Measurements from ENCODE around the gene DCHS2.

Gene DCHS2

DNA sequence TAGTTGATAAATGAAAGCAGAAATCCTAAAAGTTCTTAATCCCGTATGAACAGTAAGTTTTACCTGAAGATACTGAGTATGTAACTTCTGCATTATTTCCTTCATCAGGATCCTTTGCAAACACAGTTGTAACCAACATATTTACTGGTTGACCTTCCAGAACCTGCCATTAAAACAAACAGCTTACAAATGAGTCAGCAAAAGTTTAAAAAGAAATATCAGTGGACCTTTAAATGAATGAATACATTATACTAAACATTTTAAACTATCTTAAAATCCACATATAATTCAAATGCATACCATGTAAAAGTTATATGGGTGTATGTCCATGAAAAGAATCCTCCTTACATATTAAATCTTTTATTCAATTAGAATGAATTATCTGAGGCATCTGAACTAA lies 163.6 kb downstream of the DCHS2 start:
- CTCF ChIA-PET, result no interaction called here
- TF ChIP-seq, protein P1, sequence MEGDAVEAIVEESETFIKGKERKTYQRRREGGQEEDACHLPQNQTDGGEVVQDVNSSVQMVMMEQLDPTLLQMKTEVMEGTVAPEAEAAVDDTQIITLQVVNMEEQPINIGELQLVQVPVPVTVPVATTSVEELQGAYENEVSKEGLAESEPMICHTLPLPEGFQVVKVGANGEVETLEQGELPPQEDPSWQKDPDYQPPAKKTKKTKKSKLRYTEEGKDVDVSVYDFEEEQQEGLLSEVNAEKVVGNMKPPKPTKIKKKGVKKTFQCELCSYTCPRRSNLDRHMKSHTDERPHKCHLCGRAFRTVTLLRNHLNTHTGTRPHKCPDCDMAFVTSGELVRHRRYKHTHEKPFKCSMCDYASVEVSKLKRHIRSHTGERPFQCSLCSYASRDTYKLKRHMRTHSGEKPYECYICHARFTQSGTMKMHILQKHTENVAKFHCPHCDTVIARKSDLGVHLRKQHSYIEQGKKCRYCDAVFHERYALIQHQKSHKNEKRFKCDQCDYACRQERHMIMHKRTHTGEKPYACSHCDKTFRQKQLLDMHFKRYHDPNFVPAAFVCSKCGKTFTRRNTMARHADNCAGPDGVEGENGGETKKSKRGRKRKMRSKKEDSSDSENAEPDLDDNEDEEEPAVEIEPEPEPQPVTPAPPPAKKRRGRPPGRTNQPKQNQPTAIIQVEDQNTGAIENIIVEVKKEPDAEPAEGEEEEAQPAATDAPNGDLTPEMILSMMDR (IDR thresholded peaks at IDR 0.05; ENCODE audit: insufficient read depth, low read length, missing control alignments), result no peak
- no peak overlapping the region for H3K4me3 ChIP-seq (ENCODE audit: low read depth, low read length)
- DNase-seq (ENCODE audit: low read depth, low spot score), result no peak
- POLR2A ChIA-PET, result no interaction called here

DNA sequence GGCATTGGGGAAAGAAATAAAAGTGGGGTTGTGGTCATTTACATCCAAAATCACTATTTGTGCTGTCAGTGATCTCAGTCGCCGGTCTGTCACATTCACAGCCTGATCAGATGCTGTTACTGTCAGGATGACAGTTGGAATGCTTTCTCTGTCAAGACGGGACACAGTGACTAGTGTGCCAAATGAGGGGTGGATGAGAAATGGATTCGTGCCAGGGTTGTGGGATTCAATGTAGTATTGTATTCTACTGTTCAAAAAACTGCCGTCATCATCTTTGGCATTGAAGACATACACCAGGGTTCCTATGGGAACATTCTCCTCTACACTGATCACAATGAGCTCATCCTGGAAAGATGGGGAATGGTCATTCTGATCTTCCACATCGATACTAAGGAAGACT lies 171.1 kb downstream of the DCHS2 start:
- no peak for DNase-seq (ENCODE audit: low read depth, low spot score)
- ChIA-PET CTCF (no interaction called here), POLR2A (no interaction called here)
- TF ChIP-seq, protein P1 (IDR thresholded peaks at IDR 0.05; ENCODE audit: insufficient read depth, low read length, missing control alignments), result no peak
- no peak overlapping the region for H3K4me3 ChIP-seq (ENCODE audit: low read depth, low read length)

DNA sequence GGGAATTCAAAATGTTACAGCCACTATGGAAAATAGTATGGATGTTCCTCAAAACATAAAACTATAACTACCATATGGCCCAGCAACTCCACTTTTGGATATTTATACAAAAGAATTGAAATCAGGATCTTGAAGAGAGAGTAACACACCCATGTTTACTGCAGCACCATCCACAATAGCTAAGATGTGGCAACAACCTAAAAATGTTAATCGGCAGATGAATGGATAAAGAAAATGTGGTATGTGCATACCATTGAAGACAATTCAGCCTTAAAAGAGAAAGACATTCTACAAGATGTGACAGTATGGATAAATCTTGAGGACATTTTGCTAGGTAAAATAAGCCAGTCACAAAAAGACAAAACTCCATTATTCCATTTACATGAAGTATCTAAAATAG lies 171.9 kb downstream of the DCHS2 start:
- TF ChIP-seq, protein P1 (IDR thresholded peaks at IDR 0.05; ENCODE audit: insufficient read depth, low read length, missing control alignments), result no peak
- no peak for DNase-seq (ENCODE audit: low read depth, low spot score)
- ChIA-PET POLR2A (no interaction called here), CTCF (no interaction called here)
- H3K4me3 ChIP-seq (ENCODE audit: low read depth, low read length), result no peak overlapping the region

DNA sequence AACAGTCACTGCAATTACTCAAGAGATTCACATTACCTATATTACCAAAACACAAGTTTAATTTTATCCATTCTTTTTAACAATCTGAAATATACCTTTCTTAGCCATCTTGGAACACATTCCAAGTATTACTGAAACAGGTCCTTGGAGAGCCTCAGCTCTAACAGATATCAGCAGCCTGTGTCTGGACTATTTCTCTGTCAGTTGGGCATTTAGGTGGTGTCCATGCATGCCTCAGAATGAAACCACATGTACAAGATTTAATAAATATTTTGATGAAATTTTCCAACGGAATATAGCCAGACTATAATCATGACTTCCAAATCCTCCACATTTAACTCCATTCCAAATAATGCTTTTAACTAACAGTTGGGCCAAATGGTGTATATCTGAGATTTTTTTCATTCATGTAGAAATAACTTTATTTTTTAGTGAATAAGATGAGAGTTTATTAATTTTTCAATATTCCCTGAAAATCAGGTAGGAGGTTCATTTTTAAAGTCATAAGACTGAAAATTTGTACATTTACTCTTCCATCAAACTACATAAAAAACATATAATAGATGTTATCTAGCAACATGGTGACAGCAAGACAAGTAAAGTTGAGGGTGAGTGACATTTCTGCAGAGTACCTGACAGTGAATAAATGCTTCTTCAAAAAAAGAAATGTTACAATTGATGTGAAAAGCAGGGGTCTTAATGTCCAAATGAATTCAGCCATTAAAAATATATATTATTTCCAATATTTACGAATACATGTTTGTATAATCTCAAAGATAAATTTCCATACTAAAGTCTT lies 174.2 kb downstream of the DCHS2 start:
- TF ChIP-seq, protein P1 (IDR thresholded peaks at IDR 0.05; ENCODE audit: insufficient read depth, low read length, missing control alignments), result no peak
- ChIA-PET POLR2A (no interaction called here), CTCF (no interaction called here)
- H3K4me3 ChIP-seq (ENCODE audit: low read depth, low read length), result no peak overlapping the region
- DNase-seq (ENCODE audit: low read depth, low spot score), result no peak

DNA sequence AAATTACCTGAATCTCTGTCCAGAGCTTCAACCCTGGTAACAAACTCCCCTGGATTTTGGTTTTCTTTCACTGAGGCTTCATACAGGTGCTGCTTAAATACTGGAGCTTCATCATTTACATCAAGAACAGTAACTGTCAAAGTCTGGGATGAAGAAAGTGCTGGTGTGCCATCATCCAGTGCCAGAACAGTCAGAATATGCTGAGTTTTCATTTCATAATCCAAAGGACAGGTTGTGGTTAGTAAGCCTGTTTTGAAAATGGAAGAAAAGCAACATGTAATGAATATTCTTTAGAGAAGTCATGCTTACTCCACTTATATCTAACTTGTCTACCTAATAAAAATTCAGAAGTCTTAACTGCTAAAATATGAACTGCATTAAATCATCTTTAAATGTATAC lies 175.9 kb downstream of the DCHS2 start:
- no peak overlapping the region for H3K4me3 ChIP-seq (ENCODE audit: low read depth, low read length)
- TF ChIP-seq, protein P1 (IDR thresholded peaks at IDR 0.05; ENCODE audit: insufficient read depth, low read length, missing control alignments), result no peak
- no peak for DNase-seq (ENCODE audit: low read depth, low spot score)
- ChIA-PET POLR2A (no interaction called here), CTCF (interaction anchor here (1.0 kb wide), 1 partner anchor 530 kb away, joined by 3 read pairs; no protein-coding TSS in a partner anchor)

DNA sequence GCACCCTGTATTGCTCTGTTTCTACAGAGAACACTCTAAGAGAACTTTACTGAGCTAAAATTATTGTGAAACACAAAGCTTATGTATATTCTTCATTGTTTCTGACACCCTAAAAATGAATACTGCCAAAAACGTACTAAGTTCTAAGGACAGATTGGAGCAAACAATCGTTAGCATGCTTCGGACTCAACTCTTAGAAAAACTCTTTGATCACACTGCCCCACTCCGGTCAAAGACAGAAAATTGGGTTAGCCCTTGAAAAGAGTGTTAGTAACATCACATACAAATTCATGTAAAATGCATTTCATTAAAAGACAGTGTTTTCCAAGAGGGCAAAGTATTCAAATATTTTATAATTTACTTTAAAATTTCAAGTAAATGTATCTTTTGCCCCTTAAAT lies 177.4 kb downstream of the DCHS2 start:
- H3K4me3 ChIP-seq (ENCODE audit: low read depth, low read length), result no peak overlapping the region
- POLR2A ChIA-PET, result no interaction called here
- DNase-seq (ENCODE audit: low read depth, low spot score), result no peak
- CTCF ChIA-PET, result interaction anchor here (1.0 to 1.2 kb wide), 2 partner anchors 524 to 528 kb away, joined by 3 read pairs; no protein-coding TSS in a partner anchor
- TF ChIP-seq, protein P1 (IDR thresholded peaks at IDR 0.05; ENCODE audit: insufficient read depth, low read length, missing control alignments), result peak; percentile 4
